ENCODE data around the gene PYROXD2. TPM values are rescaled to one million over a fixed set of nuclear protein-coding genes. Genes with fewer than 3 reads are reported as not detected.

Gene PYROXD2
- total RNA-seq (2022) = 4.0 and 7.9 TPM in 2 replicates
- Bru-seq, nascent RNA = percentile 43 among the genes with signal in this experiment
- BruChase-seq, experiment 1, labeled RNA remaining after a 6-hour chase = percentile 70 among the genes with signal in this experiment
- percentile 56 among the genes with signal in this experiment for BruChase-seq, experiment 2, labeled RNA remaining after a 2-hour chase
- long read RNA-seq, partial matches to known transcripts = 0 of 2 reads
- long read RNA-seq, other reads (novel, unspliced or antisense) = 2 of 2 reads

DNA sequence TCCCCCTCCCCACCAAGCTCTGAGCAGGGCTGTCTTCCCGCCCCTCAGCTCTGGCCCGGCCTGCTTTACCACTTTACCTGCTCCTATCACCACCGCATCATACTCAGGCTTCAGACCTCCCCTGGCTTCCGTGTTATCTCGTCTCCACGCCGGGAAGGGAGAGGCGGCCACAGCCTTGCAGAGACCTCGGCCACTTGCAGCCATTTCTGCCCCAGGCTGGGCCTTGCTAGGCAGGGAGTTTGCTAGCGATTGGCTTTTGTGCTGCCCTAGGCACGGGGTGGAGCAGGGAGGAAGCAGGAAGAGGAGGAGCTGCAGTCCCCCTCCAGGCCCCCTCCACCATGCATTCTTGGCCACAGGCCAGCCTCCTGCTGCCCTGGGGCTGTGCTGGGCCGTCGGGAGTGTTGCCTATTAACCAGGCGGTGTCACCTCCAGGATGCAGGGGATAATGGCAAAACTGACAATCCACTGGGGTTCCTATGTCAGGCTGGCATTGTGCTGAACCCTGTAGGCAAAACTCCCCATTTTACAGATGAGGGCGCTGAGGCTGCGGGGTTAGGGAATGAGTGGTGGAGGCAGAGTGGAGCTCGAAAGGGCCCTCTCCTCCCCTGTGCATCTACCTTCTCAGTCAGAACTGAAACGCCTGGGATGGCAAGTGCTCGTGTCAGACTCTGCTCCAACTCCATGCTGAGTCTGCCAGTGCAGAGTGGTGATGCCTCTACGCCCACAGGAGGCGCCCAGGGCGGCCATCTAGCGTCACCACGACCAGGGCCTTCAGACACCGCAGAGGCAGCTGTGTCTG, at the start of gene PYROXD2:
PYROXD2 (minus strand) TSS at position 251 of the 799 bp plus-strand sequence; CDS start at position 204, 47 bp downstream.
- TF ChIP-seq, protein P1, sequence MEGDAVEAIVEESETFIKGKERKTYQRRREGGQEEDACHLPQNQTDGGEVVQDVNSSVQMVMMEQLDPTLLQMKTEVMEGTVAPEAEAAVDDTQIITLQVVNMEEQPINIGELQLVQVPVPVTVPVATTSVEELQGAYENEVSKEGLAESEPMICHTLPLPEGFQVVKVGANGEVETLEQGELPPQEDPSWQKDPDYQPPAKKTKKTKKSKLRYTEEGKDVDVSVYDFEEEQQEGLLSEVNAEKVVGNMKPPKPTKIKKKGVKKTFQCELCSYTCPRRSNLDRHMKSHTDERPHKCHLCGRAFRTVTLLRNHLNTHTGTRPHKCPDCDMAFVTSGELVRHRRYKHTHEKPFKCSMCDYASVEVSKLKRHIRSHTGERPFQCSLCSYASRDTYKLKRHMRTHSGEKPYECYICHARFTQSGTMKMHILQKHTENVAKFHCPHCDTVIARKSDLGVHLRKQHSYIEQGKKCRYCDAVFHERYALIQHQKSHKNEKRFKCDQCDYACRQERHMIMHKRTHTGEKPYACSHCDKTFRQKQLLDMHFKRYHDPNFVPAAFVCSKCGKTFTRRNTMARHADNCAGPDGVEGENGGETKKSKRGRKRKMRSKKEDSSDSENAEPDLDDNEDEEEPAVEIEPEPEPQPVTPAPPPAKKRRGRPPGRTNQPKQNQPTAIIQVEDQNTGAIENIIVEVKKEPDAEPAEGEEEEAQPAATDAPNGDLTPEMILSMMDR (IDR thresholded peaks at IDR 0.05; ENCODE audit: unreplicated experiment) = no peak
- BruUV-seq (replicated peaks) = no TSS peak

DNA sequence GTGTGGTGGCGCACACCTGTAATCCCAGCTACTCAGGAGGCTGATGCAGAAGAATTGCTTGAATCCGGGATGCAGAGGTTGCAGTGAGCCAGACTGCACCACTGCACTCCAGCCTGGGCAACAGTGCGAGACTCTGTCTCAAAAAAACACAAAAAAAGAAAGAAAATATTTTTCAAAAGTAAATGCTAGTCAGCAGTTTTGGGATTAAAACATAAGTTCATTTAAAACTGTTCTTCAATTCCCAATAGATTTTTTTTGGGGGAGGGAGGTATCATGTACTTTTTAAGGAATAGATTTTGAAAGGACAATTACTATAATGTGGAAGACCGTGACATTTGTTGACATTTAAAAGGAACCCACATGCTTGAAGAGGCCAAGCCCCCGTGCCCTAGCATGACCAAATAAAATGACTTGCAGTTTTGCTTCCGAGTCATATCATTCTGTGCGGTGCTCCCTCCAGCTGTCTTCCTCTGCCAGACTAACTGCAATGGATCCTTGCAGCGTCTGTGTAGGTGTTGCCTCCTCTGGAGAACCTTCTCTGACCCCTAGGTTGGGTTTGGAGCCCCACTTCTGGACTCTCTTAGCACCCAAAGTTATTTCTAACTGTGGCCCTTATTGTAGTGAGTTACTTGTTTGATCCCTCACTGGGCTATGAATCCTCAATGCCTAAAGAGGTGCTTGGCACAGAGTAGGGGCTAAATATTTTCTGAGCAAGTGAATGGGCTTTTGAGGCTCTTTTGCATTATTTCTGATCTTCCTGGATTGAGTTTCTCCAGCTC, 49.2 kb upstream of the PYROXD2 start:
- intact Hi-C loops (cut with micrococcal nuclease) = loop anchor here (10.0 kb wide), 2 partner anchors 199 to 391 kb away; partner anchors contain the start of gene LOXL4
- BruUV-seq (replicated peaks) = no TSS peak
- Mint-ChIP-seq H3K36me3 (ENCODE audit: insufficient read depth, unreplicated experiment) (no peaks in the 10 kb centered on the region), H3K27me3 (ENCODE audit: insufficient read depth, unreplicated experiment) (no peaks in the 10 kb centered on the region), H3K9me3 (ENCODE audit: unreplicated experiment) (no peaks in the 10 kb centered on the region), H3K27ac (ENCODE audit: low read depth, unreplicated experiment) (no peak overlapping the region), H3K4me1 (ENCODE audit: insufficient read depth, unreplicated experiment) (peaks cover 8% of the 10 kb centered on the region), H3K4me3 (ENCODE audit: unreplicated experiment) (no peak overlapping the region)
- DNase-seq (ENCODE audit: unreplicated experiment) = no peak
- POLR2A ChIA-PET = no interaction called here
- TF ChIP-seq, protein P1 (IDR thresholded peaks at IDR 0.05; ENCODE audit: unreplicated experiment) = no peak
- CTCF ChIA-PET = interaction anchor here (0.5 kb wide), 1 partner anchor 162 kb away, joined by 4 read pairs; no protein-coding TSS in a partner anchor

More for the DNA sequence above, at the start of gene PYROXD2:
- intact Hi-C loops (cut with micrococcal nuclease) = no loop called here
- CTCF ChIA-PET = interaction anchor here (0.6 to 2.0 kb wide), 4 partner anchors 11 to 249 kb away, joined by 3 to 9 read pairs (median 4); no protein-coding TSS in a partner anchor
- H3K27ac Mint-ChIP-seq (ENCODE audit: low read depth, unreplicated experiment) = peak within 1 kb of the TSS; percentile 89
- peaks cover 5% of the 10 kb centered on the region for H3K4me1 Mint-ChIP-seq (ENCODE audit: insufficient read depth, unreplicated experiment)
- peak; percentile 81 for DNase-seq (ENCODE audit: unreplicated experiment)
- H3K36me3 Mint-ChIP-seq (ENCODE audit: insufficient read depth, unreplicated experiment) = peaks cover 6% of the 10 kb centered on the region
- H3K27me3 Mint-ChIP-seq (ENCODE audit: insufficient read depth, unreplicated experiment) = no peaks in the 10 kb centered on the region
- POLR2A ChIA-PET = interaction anchor here (1.0 to 1.3 kb wide), 2 partner anchors 281 to 1016 kb away, joined by 3 to 4 read pairs; partner anchors contain the start of genes GOT1 and R3HCC1L
- H3K9me3 Mint-ChIP-seq (ENCODE audit: unreplicated experiment) = no peaks in the 10 kb centered on the region
- peak within 1 kb of the TSS; percentile 89 for H3K4me3 Mint-ChIP-seq (ENCODE audit: unreplicated experiment)

DNA sequence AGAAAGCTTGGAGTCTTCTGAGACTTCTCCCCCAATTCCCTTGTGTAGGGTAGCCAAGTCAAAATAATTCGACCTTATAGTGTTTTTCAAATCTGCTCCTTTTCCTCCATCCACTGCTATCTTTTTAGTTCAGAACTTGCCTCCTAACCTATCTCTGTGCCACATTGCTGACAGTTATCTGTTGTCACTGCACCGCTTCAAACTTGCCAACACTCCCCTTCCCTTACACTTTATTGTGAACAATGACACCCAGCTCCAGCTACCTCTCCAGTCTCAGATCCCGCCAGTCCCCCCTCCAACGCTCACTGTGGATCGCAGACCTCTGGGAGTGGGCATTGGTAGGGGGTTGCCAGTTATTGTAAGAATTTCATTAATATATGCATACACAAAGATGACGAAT, 48.0 kb upstream of the PYROXD2 start:
- H3K27ac Mint-ChIP-seq (ENCODE audit: low read depth, unreplicated experiment) = no peak overlapping the region
- intact Hi-C loops (cut with micrococcal nuclease) = loop anchor here (10.0 kb wide), 2 partner anchors 198 to 392 kb away; partner anchors contain the start of gene LOXL4
- H3K4me1 Mint-ChIP-seq (ENCODE audit: insufficient read depth, unreplicated experiment) = peaks cover 13% of the 10 kb centered on the region
- no peaks in the 10 kb centered on the region for H3K9me3 Mint-ChIP-seq (ENCODE audit: unreplicated experiment)
- no peak for DNase-seq (ENCODE audit: unreplicated experiment)
- H3K4me3 Mint-ChIP-seq (ENCODE audit: unreplicated experiment) = no peak overlapping the region
- CTCF ChIA-PET = interaction anchor here (0.6 kb wide), 1 partner anchor 578 kb away, joined by 4 read pairs; no protein-coding TSS in a partner anchor
- POLR2A ChIA-PET = no interaction called here
- no TSS peak for BruUV-seq (replicated peaks)
- H3K36me3 Mint-ChIP-seq (ENCODE audit: insufficient read depth, unreplicated experiment) = no peaks in the 10 kb centered on the region
- H3K27me3 Mint-ChIP-seq (ENCODE audit: insufficient read depth, unreplicated experiment) = peaks cover 6% of the 10 kb centered on the region
- TF ChIP-seq, protein P1 (IDR thresholded peaks at IDR 0.05; ENCODE audit: unreplicated experiment) = no peak

Measured in MCF 10A (cell line).